ENCODE results near the gene PLEKHA4.
A peak's percentile ranks its signal among the peaks of the same experiment; 100 is the strongest.

DNA sequence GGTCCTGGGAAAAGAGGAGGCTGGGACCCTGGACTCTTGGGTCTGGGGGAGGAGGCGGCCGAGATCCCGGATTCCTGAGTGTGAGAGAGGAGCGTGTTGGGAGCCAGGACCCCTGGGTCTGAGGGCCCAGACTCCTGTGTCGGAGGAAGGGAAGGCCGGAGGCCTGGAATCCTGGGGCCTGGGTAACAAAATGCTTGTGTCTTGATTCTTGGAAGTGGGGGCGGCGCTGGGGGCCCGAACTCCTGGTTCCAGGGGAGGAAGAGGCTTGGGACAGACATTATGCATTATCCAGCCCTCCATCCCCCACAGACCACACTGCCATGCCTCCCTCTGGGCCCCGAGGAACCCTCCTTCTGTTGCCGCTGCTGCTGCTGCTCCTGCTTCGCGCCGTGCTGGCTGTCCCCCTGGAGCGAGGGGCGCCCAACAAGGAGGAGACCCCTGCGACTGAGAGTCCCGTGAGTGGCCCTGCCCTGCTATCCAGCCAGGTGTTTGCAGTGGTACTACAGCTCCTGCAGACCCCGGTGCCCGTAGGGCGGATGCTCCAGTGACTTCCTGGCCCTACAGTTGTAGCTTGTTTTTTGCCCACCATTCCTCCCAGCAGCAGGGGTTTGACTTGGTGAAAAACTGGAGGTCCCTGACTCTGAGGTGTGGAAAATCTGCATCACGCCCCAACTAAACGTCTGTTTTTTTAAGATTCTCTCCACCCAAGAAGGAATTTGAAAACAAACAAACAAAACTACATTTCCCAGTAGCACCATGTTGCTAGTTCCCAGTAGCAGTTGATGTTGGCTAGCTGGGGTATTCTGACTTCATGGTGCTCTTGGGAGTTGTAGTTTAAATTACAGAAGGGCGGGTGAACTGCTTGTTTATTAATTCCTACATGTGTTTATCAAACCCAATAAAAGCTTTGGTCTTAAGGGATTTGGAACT, 32.3 kb upstream of the PLEKHA4 start:
- TF ChIP-seq POLR2A (conservative IDR thresholded peaks at IDR 0.05): 0 out of 2 replicates have a peak, but pooled peaks have one; percentile 6
- TF ChIP-seq BRCA1 (IDR thresholded peaks at IDR 0.05): no peak
- no peak for TF ChIP-seq BRCA1 (CRISPR knock-in tag; IDR thresholded peaks at IDR 0.05)
- TF ChIP-seq, protein P1, sequence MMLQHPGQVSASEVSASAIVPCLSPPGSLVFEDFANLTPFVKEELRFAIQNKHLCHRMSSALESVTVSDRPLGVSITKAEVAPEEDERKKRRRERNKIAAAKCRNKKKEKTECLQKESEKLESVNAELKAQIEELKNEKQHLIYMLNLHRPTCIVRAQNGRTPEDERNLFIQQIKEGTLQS (IDR thresholded peaks at IDR 0.05): no peak
- TF ChIP-seq, protein P1 (CRISPR knock-in tag; conservative IDR thresholded peaks at IDR 0.05): no peak
- no peak for TF ChIP-seq ZNF707 (CRISPR knock-in tag; conservative IDR thresholded peaks at IDR 0.05)
- no peak for TF ChIP-seq POLR2AphosphoS5 (IDR thresholded peaks at IDR 0.05; ENCODE audit: control insufficient read depth, insufficient read depth, low read depth, low read length)
- TF ChIP-seq MAZ (CRISPR knock-in tag; conservative IDR thresholded peaks at IDR 0.05 in 1 of 2, IDR thresholded peaks at IDR 0.05 in 1 of 2): 0 out of 4 replicates have a peak, but pooled peaks of 1 of the 2 experiments have one; percentile 64
- no peak for TF ChIP-seq SRSF1 (IDR thresholded peaks at IDR 0.05; ENCODE audit: low read depth, low read length)
- no peak for TF ChIP-seq TAF7 (tag; IDR thresholded peaks at IDR 0.05)
- TF ChIP-seq SMARCE1 (IDR thresholded peaks at IDR 0.05): no peak
- TF ChIP-seq SP1 (CRISPR knock-in tag; IDR thresholded peaks at IDR 0.05): no peak
